Ascending aorta (tissue), 2 donors: ENCODE data around the gene ROR1. TPM values are rescaled to one million over a fixed set of nuclear protein-coding genes. Genes with fewer than 3 reads are reported as not detected.

Source experiments
- DNase-seq, 2 donors: peaks; one replicate each; pipeline ENCODE4 v3.0.0-alpha.2; 2019; ENCODE audit warnings: low spot score in 2 of 2
- H3K27ac ChIP-seq, 2 donors: fragments of 200-600 bp; sonication (generic); one replicate each; pipeline ENCODE4 v1.5.1; 2016 to 2017; ENCODE audit warnings: mild to moderate bottlenecking in 1 of 2
- H3K27me3 ChIP-seq: fragments of 200-600 bp; sonication (generic); one replicate; pipeline ENCODE4 v1.5.1; 2017
- H3K36me3 ChIP-seq, 2 donors: fragments of 200-600 bp; sonication (generic); one replicate each; pipeline ENCODE4 v1.5.1; 2016
- H3K4me1 ChIP-seq, 2 donors: fragments of 200-600 bp; sonication (generic); one replicate each; pipeline ENCODE4 v1.5.1; 2016 to 2017; ENCODE audit warnings: mild to moderate bottlenecking in 1 of 2
- H3K4me3 ChIP-seq, 2 donors: fragments of 200-600 bp; sonication (generic); one replicate each; pipeline ENCODE4 v1.5.1; 2016 to 2017; ENCODE audit warnings: mild to moderate bottlenecking in 1 of 2
- H3K9me3 ChIP-seq, 2 donors: fragments of 200-600 bp; sonication (generic); one replicate each; pipeline ENCODE4 v1.5.1; 2016
- CTCF ChIP-seq, 3 experiments: fragments of 200-600 bp in 2 of 3; fragments of 450-650 bp in 1 of 3; sonication (generic) in 2 of 3; IDR thresholded peaks; one replicate each; pipeline ENCODE4 v1.5.1; 2016 to 2019; ENCODE audit warnings: antibody characterized with exemption in 3 of 3, mild to moderate bottlenecking in 1 of 3, moderate library complexity in 1 of 3
- intact Hi-C: fragments of 100-400 bp; cut with DNase I; formaldehyde crosslinking; loops from one replicate; pipeline ENCODE4 v1.15.1; 2023
- total RNA-seq: library from RNA; depleted of rRNA; stranded (reverse); fragments of >200 nt; gene quantifications from one replicate; pipeline ENCODE4 v1.1.0, GENCODE V29; 2016

Gene ROR1
- total RNA-seq, 1 donor from 2014 or later, result 115 TPM

- H3K27ac ChIP-seq, result no peak overlapping the region
- H3K36me3 ChIP-seq, result no peaks in the 10 kb centered on the region
- H3K27me3 ChIP-seq, result no peaks in the 10 kb centered on the region
- intact Hi-C loops, result no loop called here
- DNase-seq, result no peak
- H3K9me3 ChIP-seq, result no peaks in the 10 kb centered on the region
- H3K4me3 ChIP-seq, result no peak overlapping the region
- peaks cover 8 to 58% of the 10 kb centered on the region in 2 donors for H3K4me1 ChIP-seq
- no peak for TF ChIP-seq CTCF (IDR thresholded peaks at IDR 0.05)
Measured at GRCh38 chr1:63799307-63799706, 25.5 kb downstream of the ROR1 start.

GRCh38 chr1:63799820-63800219 lies 26.0 kb downstream of the ROR1 start:
- no peak for TF ChIP-seq CTCF (IDR thresholded peaks at IDR 0.05)
- Histone ChIP-seq H3K27ac (no peak overlapping the region), H3K36me3 (no peaks in the 10 kb centered on the region), H3K4me3 (no peak overlapping the region), H3K4me1 (peaks cover 4 to 55% of the 10 kb centered on the region in 2 donors), H3K9me3 (no peaks in the 10 kb centered on the region), H3K27me3 (no peaks in the 10 kb centered on the region)
- no peak for DNase-seq
- intact Hi-C loops, result no loop called here

GRCh38 chr1:63802109-63802508 lies 28.3 kb downstream of the ROR1 start:
- intact Hi-C loops, result no loop called here
- TF ChIP-seq CTCF (IDR thresholded peaks at IDR 0.05), result no peak
- H3K4me1 ChIP-seq, result peaks cover 0 to 39% of the 10 kb centered on the region in 2 donors

GRCh38 chr1:63804829-63805484 lies 31.1 kb downstream of the ROR1 start:
- no peaks in the 10 kb centered on the region for H3K27me3 ChIP-seq
- H3K9me3 ChIP-seq, result peaks cover 0 to 12% of the 10 kb centered on the region in 2 donors
- H3K4me1 ChIP-seq, result peaks cover 0 to 21% of the 10 kb centered on the region in 2 donors
- no peak overlapping the region for H3K4me3 ChIP-seq
- H3K36me3 ChIP-seq, result no peaks in the 10 kb centered on the region
- intact Hi-C loops, result no loop called here
- no peak for TF ChIP-seq CTCF (IDR thresholded peaks at IDR 0.05)
- no peak for DNase-seq
- H3K27ac ChIP-seq, result no peak overlapping the region

More at GRCh38 chr1:63802109-63802508, 28.3 kb downstream of the ROR1 start:
- Histone ChIP-seq H3K4me3 (no peak overlapping the region), H3K27ac (no peak overlapping the region), H3K27me3 (no peaks in the 10 kb centered on the region), H3K36me3 (no peaks in the 10 kb centered on the region), H3K9me3 (no peaks in the 10 kb centered on the region)
- no peak for DNase-seq

- Histone ChIP-seq H3K27ac (no peak overlapping the region), H3K9me3 (peaks cover 0 to 12% of the 10 kb centered on the region in 2 donors), H3K36me3 (no peaks in the 10 kb centered on the region), H3K4me3 (no peak overlapping the region), H3K27me3 (no peaks in the 10 kb centered on the region), H3K4me1 (peaks cover 3 to 36% of the 10 kb centered on the region in 2 donors)
- no peak for DNase-seq
- intact Hi-C loops, result no loop called here
- TF ChIP-seq CTCF (IDR thresholded peaks at IDR 0.05), result no peak
Measured at GRCh38 chr1:63807046-63807445, 33.2 kb downstream of the ROR1 start.
